GM18870 (cell line): ENCODE data around the gene UBXN6.

Source experiments
- ATAC-seq: cut with Tn5 transposase; IDR thresholded peaks from one replicate; pipeline ENCODE4 v1.9.1; 2021; ENCODE audit warnings: moderate library complexity; ENCODE audit not compliant: unreplicated experiment

UBXN6 gene

DNA sequence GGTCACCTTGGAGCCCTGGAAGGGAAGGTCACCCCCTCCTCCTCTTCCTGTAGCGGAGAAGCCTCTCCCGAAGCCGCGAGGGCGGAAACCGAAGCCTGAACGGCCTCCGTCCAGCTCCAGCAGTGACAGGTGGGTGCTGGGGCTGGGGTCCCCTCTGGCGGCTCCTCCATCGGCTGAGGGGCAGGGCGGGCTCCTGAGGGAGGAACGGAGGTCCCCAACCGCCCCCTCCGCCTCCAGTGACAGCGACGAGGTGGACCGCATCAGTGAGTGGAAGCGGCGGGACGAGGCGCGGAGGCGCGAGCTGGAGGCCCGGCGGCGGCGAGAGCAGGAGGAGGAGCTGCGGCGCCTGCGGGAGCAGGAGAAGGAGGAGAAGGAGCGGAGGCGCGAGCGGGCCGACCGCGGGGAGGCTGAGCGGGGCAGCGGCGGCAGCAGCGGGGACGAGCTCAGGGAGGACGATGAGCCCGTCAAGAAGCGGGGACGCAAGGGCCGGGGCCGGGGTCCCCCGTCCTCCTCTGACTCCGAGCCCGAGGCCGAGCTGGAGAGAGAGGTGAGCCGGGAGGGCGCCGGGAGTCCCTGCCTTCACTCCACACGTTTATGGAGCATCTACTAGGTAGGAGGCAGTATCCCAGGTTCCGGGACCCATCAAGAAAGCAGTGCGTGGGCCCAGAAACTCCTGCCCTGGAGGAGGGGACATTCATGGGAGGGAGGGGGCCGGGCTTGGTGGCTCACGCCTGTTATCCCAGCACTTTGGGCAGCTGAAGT is 36.5 kb upstream of the UBXN6 start:
- no peak for ATAC-seq

- no peak for ATAC-seq
Observed at GRCh38 chr19:4493104-4493928, 35.7 kb upstream of the UBXN6 start.

GRCh38 chr19:4492337-4493103 is 34.9 kb upstream of the UBXN6 start:
- no peak for ATAC-seq

GRCh38 chr19:4491446-4491845 is 33.9 kb upstream of the UBXN6 start:
- no peak for ATAC-seq

- ATAC-seq = no peak
Observed at GRCh38 chr19:4488496-4488895, 30.9 kb upstream of the UBXN6 start.

DNA sequence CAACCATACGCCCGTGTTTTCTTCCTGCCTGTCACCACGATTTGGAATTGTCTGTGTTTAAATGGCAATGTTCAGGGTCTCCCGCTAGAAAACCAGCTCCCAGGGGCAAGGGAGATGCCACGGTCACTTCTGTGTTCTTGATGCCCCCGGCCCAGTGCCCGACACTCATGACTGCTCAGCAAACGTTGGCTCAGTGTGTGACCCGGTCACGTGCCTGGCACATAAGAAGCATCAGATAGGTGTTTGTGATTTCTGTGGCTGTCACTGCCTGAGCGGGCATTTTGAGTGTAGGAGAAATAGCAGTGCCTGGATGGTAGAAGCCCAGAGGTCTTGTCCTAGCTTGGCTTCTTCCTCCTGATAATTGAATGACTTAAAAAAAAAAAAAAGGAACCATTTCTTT is 30.0 kb upstream of the UBXN6 start:
- ATAC-seq = no peak

GRCh38 chr19:4483385-4483784 is 25.8 kb upstream of the UBXN6 start:
- no peak for ATAC-seq

DNA sequence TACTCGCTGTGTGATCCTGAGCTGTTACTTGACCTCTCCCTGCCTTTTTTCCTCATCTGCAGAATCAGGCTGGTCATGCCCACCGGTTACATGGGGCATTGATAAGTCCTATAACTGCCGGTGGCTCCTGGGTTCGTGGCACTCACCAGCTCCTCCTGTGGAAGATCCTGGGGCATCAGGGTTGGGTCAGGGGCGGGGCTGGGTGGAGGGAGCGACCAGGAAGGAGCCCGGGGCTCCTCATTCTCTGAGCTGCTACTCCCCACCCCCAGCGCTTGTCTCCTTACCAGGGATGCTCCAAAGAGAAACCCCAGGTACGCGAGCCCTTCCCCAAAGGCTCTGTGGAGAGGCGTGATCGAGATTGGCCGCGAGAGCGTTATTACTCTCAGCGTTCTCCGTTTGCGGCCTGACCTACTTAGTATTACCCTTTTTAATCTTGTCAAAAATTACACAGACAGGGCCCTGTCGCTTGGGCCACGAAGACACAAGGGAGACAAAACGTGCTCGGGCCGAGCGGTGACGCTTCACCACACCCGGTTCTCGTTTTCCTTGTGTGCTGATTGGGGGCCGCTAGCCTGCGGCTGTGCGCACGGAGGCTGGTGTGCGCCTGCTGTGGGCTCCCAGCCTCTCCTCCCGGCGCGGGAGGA is 25.2 kb upstream of the UBXN6 start:
- no peak for ATAC-seq

- no peak for ATAC-seq
Observed at GRCh38 chr19:4477034-4477801, 19.6 kb upstream of the UBXN6 start.

- no peak for ATAC-seq
Observed at GRCh38 chr19:4474514-4475022, 17.0 kb upstream of the UBXN6 start.

GRCh38 chr19:4473763-4474513 is 16.3 kb upstream of the UBXN6 start:
- ATAC-seq = no peak

GRCh38 chr19:4473011-4473762 is 15.6 kb upstream of the UBXN6 start:
- ATAC-seq = no peak

DNA sequence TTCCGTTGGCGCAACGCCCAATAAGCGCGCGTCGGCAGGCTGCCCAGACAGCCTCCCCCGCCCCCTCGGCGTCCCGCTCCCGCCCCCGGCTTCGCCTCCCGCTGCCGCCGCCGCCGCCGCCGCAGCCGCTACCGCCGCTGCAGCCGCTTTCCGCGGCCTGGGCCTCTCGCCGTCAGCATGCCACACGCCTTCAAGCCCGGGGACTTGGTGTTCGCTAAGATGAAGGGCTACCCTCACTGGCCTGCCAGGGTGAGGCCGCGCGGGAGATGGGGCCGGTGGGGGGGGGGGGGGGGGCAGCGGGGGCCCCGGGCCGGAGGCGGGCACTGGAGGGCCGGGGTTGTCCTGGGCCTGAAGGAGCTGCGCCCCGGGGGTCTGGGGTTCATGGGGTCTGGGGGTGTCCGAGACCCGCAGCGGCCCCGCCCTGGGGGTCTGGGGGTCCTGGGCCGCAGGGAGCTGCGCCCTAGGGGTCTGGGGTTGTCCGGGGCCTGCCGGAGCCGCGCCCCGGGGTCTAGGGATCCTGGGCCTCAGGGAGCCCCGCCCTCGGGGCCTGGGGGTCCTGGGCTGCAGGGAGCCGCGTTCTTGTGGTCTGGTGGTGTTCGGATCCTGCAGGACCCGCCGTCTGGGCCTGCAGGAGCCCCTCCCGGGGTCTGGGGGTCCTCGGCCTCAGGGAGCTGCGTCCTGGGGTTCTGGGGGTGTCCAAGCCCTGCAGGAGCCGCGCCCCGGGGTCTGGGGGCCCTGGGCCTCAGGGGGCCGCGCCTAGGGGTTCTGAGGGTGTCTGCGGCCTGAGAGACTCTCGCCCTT is 14.8 kb upstream of the UBXN6 start, which contains the start of gene HDGFL2:
Gene HDGFL2, plus strand, starts transcription at position 124 of the 801 bp plus-strand sequence. Its CDS starts 54 bp downstream, at position 178.
- ATAC-seq = no peak

DNA sequence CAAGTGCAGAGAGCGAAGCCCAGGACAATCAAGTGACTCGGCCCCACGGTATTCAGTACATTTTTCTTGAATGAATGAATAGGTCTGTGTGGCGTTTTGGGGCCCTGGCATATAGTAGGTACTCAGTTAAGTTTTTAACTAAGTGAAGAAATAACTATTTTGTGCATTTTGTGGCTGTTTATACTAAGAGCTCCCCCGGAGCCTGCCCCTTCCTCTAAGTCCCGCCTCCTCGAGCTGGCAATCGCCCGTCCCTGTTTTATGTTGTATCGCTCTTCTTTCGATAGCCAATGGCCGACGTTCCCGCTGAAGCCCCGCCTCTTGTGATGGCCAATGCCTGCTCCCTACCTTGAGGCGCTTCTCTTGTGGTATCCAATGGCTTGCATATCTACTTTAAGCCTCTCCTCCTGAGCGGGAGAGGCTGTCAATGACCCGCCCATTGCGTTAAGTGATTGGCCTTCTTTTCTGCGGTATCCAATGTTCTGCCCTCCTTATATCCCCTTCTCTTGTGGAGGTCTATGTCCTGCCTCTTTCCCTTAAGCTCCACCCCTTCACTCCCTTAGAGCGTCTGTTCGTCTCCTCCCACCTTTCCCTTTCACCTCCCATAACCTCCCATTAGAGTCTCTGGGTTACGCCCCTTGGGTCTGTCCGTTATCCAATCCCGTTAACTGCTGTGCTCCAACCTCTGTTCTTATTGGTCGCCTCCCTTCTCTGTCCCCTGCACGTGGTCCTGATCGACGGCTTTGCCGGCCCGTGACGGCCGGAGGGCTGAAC is 14.0 kb upstream of the UBXN6 start:
- ATAC-seq = peak; percentile 93

- no peak for ATAC-seq
Observed at GRCh38 chr19:4467835-4468234, 10.2 kb upstream of the UBXN6 start.

DNA sequence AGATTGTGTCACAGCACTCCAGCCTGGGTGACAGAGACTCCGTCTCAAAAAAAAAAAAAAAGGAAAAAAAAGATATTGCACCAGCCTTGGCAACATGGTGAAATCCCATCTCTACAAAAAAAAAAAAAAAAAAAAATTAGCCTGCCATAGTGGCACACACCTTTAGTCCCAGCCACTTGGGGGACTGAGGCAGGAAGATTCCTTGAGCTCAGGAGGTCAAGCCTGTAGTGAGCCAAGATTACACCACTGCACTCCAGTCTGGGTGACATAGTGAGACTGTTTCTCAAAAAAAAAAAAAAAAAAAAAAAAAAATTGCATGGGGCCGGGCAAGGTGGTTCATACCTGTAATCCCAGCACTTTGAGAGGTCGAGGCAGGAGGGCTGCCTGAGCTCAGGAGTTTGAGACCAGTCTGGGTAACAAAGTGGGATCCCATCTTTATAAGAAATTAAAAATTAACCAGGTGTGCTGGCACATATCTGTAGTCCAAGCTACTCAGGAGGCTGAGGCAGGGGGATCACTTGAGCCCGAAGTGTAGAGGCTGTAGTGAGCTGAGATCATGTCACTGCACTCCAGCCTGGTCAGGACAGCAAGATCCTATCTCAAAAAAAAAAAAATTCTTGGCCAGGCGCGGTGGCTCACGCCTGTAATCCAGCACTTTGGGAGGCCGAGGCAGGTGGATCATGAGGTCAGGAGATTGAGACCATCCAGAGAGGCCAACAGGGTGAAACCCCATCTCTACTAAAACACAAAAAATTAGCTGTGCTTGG is 7.4 kb upstream of the UBXN6 start:
- ATAC-seq = no peak
